ENCODE results near the gene TRAPPC12. TPM values are rescaled to one million over a fixed set of nuclear protein-coding genes. Genes with fewer than 3 reads are reported as not detected.
"Not testable (repeated sequence)": the region's sequence is repeated elsewhere in the genome, so short reads cannot be mapped to it uniquely, and the experiment has no call there.

The TRAPPC12 gene
- total and polyA plus RNA-seq, 4 donors = 47.6 to 163 (median 104) TPM

DNA sequence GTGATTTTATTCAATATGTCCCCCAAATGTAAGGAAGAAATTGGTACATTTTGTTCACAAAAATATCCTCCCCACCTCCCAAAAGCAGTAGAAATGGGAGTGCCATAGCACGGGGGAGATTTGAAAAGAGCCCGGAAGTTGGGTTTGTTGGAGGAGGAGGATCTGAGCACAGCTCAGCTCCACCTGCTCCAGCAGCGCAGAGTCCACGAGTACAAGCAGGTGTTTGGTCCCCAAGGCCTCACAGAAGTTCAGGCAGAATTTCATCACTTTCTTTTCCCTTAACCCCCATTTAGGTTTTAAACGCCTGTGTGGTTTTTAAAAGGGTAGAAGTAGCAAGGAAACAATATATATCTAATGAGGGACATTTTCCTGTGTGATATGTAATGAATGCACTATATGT, 56.0 kb downstream of the TRAPPC12 start:
- Histone ChIP-seq H3K4me3 (ENCODE audit: low read length in 2 of 2) (no peak overlapping the region), H3K4me1 (ENCODE audit: control insufficient read depth in 1 of 2, insufficient read depth in 2 of 2, low read length in 2 of 2) (no peaks in the 10 kb centered on the region), H3K27me3 (ENCODE audit: control insufficient read depth in 1 of 2, insufficient read depth in 2 of 2, low read length in 1 of 2) (no peaks in the 10 kb centered on the region), H3K27ac (ENCODE audit: low read depth in 1 of 2, low read length in 2 of 2) (no peak overlapping the region), H3K9me3 (ENCODE audit: control insufficient read depth, low read length) (no peaks in the 10 kb centered on the region), H3K36me3 (ENCODE audit: control insufficient read depth in 1 of 2, insufficient read depth in 2 of 2, low read length in 1 of 2) (peaks cover 0 to 4% of the 10 kb centered on the region in 2 donors)
- intact Hi-C loops (cut with DNase I) = no loop called here
- 84 to 86% methylated on average over 5 of the region's 5 CpGs for WGBS, 2 donors
- DNase-seq (no peak), ATAC-seq (ENCODE audit: low FRiP score) (no peak)

DNA sequence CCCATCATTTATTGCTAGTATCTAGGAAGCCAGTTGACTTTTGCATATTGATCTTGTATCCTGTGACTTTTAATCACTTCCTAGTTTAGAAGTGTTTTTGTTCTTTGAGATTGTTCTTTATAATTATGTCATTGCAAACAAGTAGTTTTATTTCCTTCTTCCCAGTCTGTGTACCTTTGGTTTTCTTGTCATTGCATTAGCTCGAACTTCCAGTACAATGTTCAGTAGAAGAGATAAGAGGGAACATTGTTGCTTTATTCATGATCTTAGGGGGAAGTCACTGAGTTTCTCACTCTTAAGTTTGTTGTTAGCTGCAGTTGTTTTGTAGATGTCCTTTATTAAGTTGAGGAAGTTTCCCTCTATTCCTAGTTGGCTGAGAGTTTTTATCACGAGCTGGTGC, 61.0 kb downstream of the TRAPPC12 start:
- Histone ChIP-seq H3K4me3 (ENCODE audit: low read length in 2 of 2) (no peak overlapping the region), H3K27me3 (ENCODE audit: control insufficient read depth in 1 of 2, insufficient read depth in 2 of 2, low read length in 1 of 2) (no peaks in the 10 kb centered on the region), H3K4me1 (ENCODE audit: control insufficient read depth in 1 of 2, insufficient read depth in 2 of 2, low read length in 2 of 2) (no peaks in the 10 kb centered on the region), H3K9me3 (ENCODE audit: control insufficient read depth, low read length) (no peaks in the 10 kb centered on the region), H3K36me3 (ENCODE audit: control insufficient read depth in 1 of 2, insufficient read depth in 2 of 2, low read length in 1 of 2) (peaks cover 0 to 2% of the 10 kb centered on the region in 2 donors), H3K27ac (ENCODE audit: low read depth in 1 of 2, low read length in 2 of 2) (no peak overlapping the region)
- DNase-seq = no peak
- ATAC-seq (ENCODE audit: low FRiP score) = no peak
- intact Hi-C loops (cut with DNase I) = no loop called here
- 56 to 58% methylated on average over 2 of the region's 2 CpGs for WGBS, 2 donors

GRCh38 chr2:3441465-3441864, 62.0 kb downstream of the TRAPPC12 start:
- H3K4me3 ChIP-seq (ENCODE audit: low read length in 2 of 2) = no peak overlapping the region
- DNase-seq (no peak), ATAC-seq (ENCODE audit: low FRiP score) (no peak)
- H3K9me3 ChIP-seq (ENCODE audit: control insufficient read depth, low read length) = no peaks in the 10 kb centered on the region
- no peaks in the 10 kb centered on the region for H3K4me1 ChIP-seq (ENCODE audit: control insufficient read depth in 1 of 2, insufficient read depth in 2 of 2, low read length in 2 of 2)
- H3K36me3 ChIP-seq (ENCODE audit: control insufficient read depth in 1 of 2, insufficient read depth in 2 of 2, low read length in 1 of 2) = peaks cover 0 to 2% of the 10 kb centered on the region in 2 donors
- no peaks in the 10 kb centered on the region for H3K27me3 ChIP-seq (ENCODE audit: control insufficient read depth in 1 of 2, insufficient read depth in 2 of 2, low read length in 1 of 2)
- intact Hi-C loops (cut with DNase I) = no loop called here
- no peak overlapping the region for H3K27ac ChIP-seq (ENCODE audit: low read depth in 1 of 2, low read length in 2 of 2)

GRCh38 chr2:3442185-3442584, 62.7 kb downstream of the TRAPPC12 start:
- Histone ChIP-seq H3K9me3 (ENCODE audit: control insufficient read depth, low read length) (no peaks in the 10 kb centered on the region), H3K4me3 (ENCODE audit: low read length in 2 of 2) (no peak overlapping the region), H3K27ac (ENCODE audit: low read depth in 1 of 2, low read length in 2 of 2) (no peak overlapping the region), H3K36me3 (ENCODE audit: control insufficient read depth in 1 of 2, insufficient read depth in 2 of 2, low read length in 1 of 2) (peaks cover 0 to 2% of the 10 kb centered on the region in 2 donors), H3K4me1 (ENCODE audit: control insufficient read depth in 1 of 2, insufficient read depth in 2 of 2, low read length in 2 of 2) (no peaks in the 10 kb centered on the region), H3K27me3 (ENCODE audit: control insufficient read depth in 1 of 2, insufficient read depth in 2 of 2, low read length in 1 of 2) (no peaks in the 10 kb centered on the region)
- no peak for DNase-seq
- intact Hi-C loops (cut with DNase I) = no loop called here
- ATAC-seq (ENCODE audit: low FRiP score) = no peak
- WGBS, 2 donors = 78 to 85% methylated on average over 6 of the region's 6 CpGs

GRCh38 chr2:3443083-3443482, 63.6 kb downstream of the TRAPPC12 start:
- H3K36me3 ChIP-seq (ENCODE audit: control insufficient read depth in 1 of 2, insufficient read depth in 2 of 2, low read length in 1 of 2) = peaks cover 0 to 2% of the 10 kb centered on the region in 2 donors
- H3K27me3 ChIP-seq (ENCODE audit: control insufficient read depth in 1 of 2, insufficient read depth in 2 of 2, low read length in 1 of 2) = no peaks in the 10 kb centered on the region
- ATAC-seq (ENCODE audit: low FRiP score) (no peak), DNase-seq (no peak)
- no peak overlapping the region for H3K4me3 ChIP-seq (ENCODE audit: low read length in 2 of 2)
- 94 to 96% methylated on average over 11 of the region's 11 CpGs for WGBS, 2 donors
- no peak overlapping the region for H3K27ac ChIP-seq (ENCODE audit: low read depth in 1 of 2, low read length in 2 of 2)
- H3K4me1 ChIP-seq (ENCODE audit: control insufficient read depth in 1 of 2, insufficient read depth in 2 of 2, low read length in 2 of 2) = no peaks in the 10 kb centered on the region
- no peaks in the 10 kb centered on the region for H3K9me3 ChIP-seq (ENCODE audit: control insufficient read depth, low read length)
- intact Hi-C loops (cut with DNase I) = no loop called here

DNA sequence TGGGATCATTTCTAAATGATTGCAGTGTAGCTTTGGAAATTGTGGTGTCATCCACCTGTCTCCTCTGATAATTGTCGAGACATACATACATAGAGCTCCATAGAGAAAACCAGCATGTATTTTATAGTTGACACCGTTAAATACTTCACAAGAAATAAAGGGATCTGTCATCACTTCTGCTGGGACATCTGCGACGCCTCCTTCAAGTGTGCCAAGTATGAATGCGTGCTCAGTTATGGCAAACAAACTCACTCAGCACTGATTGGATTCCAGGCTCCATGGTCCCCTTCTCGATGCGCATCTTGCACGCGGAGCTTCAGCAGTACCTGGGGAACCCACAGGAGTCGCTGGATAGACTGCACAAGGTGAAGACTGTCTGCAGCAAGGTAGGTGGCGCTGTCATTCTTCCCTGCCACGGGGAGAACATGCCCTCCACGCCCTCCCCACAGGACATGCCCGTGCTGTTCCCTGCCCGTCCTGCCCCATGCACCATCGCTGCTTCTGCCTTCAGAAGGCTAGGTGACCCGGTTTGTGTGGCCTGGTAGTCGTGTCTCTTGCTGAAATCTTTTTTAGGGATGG, 64.1 kb downstream of the TRAPPC12 start:
- no peaks in the 10 kb centered on the region for H3K27me3 ChIP-seq (ENCODE audit: control insufficient read depth in 1 of 2, insufficient read depth in 2 of 2, low read length in 1 of 2)
- H3K4me3 ChIP-seq (ENCODE audit: low read length in 2 of 2) = no peak overlapping the region
- H3K36me3 ChIP-seq (ENCODE audit: control insufficient read depth in 1 of 2, insufficient read depth in 2 of 2, low read length in 1 of 2) = peaks cover 0 to 2% of the 10 kb centered on the region in 2 donors
- WGBS, 2 donors = 89 to 90% methylated on average over 18 of the region's 18 CpGs
- H3K4me1 ChIP-seq (ENCODE audit: control insufficient read depth in 1 of 2, insufficient read depth in 2 of 2, low read length in 2 of 2) = no peaks in the 10 kb centered on the region
- intact Hi-C loops (cut with DNase I) = no loop called here
- no peak for ATAC-seq (ENCODE audit: low FRiP score)
- H3K9me3 ChIP-seq (ENCODE audit: control insufficient read depth, low read length) = no peaks in the 10 kb centered on the region
- H3K27ac ChIP-seq (ENCODE audit: low read depth in 1 of 2, low read length in 2 of 2) = no peak overlapping the region
- no peak for DNase-seq

GRCh38 chr2:3445891-3446290, 66.4 kb downstream of the TRAPPC12 start:
- no peak for DNase-seq
- Histone ChIP-seq H3K4me1 (ENCODE audit: control insufficient read depth in 1 of 2, insufficient read depth in 2 of 2, low read length in 2 of 2) (no peaks in the 10 kb centered on the region), H3K27me3 (ENCODE audit: control insufficient read depth in 1 of 2, insufficient read depth in 2 of 2, low read length in 1 of 2) (no peaks in the 10 kb centered on the region), H3K9me3 (ENCODE audit: control insufficient read depth, low read length) (no peaks in the 10 kb centered on the region), H3K27ac (ENCODE audit: low read depth in 1 of 2, low read length in 2 of 2) (no peak overlapping the region), H3K36me3 (ENCODE audit: control insufficient read depth in 1 of 2, insufficient read depth in 2 of 2, low read length in 1 of 2) (peaks cover 0 to 2% of the 10 kb centered on the region in 2 donors), H3K4me3 (ENCODE audit: low read length in 2 of 2) (no peak overlapping the region)
- 92% methylated on average over 11 of the region's 11 CpGs for WGBS, 2 donors
- intact Hi-C loops (cut with DNase I) = no loop called here
- no peak for ATAC-seq (ENCODE audit: low FRiP score)

DNA sequence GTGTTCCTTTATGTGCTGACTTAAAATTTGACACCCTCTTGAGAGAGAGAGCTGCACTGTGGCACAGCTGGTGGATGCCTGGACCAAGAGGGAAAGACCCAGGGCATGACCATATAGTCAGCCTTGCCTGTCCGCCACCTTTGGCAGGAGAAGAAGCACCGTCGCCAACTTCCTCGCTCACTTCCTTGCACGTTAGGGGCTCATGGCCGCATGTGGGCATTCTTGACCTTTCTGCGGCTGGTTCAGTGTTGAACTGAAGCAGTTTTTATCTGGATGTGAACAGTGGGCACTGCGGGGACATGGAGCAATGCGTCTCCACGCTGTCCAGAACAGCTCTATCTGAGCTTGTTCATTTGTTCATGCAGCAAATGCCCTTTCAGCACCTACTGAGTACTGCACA, 66.9 kb downstream of the TRAPPC12 start:
- Histone ChIP-seq H3K36me3 (ENCODE audit: control insufficient read depth in 1 of 2, insufficient read depth in 2 of 2, low read length in 1 of 2) (peaks cover 0 to 2% of the 10 kb centered on the region in 2 donors), H3K4me1 (ENCODE audit: control insufficient read depth in 1 of 2, insufficient read depth in 2 of 2, low read length in 2 of 2) (no peaks in the 10 kb centered on the region), H3K4me3 (ENCODE audit: low read length in 2 of 2) (no peak overlapping the region), H3K9me3 (ENCODE audit: control insufficient read depth, low read length) (no peaks in the 10 kb centered on the region), H3K27me3 (ENCODE audit: control insufficient read depth in 1 of 2, insufficient read depth in 2 of 2, low read length in 1 of 2) (no peaks in the 10 kb centered on the region), H3K27ac (ENCODE audit: low read depth in 1 of 2, low read length in 2 of 2) (no peak overlapping the region)
- WGBS, 2 donors = 96% methylated on average over 10 of the region's 10 CpGs
- DNase-seq (no peak), ATAC-seq (ENCODE audit: low FRiP score) (no peak)
- intact Hi-C loops (cut with DNase I) = no loop called here

DNA sequence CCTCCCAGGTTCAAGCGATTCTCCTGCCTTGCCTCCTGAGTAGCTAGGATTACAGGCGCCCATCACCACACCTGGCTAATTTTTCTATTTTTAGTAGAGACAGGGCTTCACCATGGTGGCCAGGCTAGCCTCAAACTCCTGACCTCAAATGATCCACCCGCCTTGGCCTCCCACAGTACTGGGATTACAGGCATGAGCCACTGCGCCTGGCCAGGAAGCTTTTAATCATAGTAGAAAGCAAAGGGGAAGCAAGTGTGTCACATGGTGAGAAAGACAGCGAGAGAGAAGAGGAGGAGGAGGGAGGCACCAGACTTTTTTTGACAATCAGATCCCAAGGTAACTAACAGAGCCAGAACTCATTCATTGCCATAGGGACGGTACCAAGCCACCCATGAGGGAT, 67.7 kb downstream of the TRAPPC12 start:
- intact Hi-C loops (cut with DNase I); H3K36me3 ChIP-seq (ENCODE audit: control insufficient read depth in 1 of 2, insufficient read depth in 2 of 2, low read length in 1 of 2): not testable (repeated sequence)

More for the DNA sequence above, 67.7 kb downstream of the TRAPPC12 start:
- DNase-seq; H3K9me3 ChIP-seq (ENCODE audit: control insufficient read depth, low read length); ATAC-seq (ENCODE audit: low FRiP score); H3K27me3 ChIP-seq (ENCODE audit: control insufficient read depth in 1 of 2, insufficient read depth in 2 of 2, low read length in 1 of 2); H3K4me3 ChIP-seq (ENCODE audit: low read length in 2 of 2); H3K4me1 ChIP-seq (ENCODE audit: control insufficient read depth in 1 of 2, insufficient read depth in 2 of 2, low read length in 2 of 2); H3K27ac ChIP-seq (ENCODE audit: low read depth in 1 of 2, low read length in 2 of 2): not testable (repeated sequence)
- 97% methylated on average over 6 of the region's 6 CpGs for WGBS, 2 donors

All from aorta (tissue), 5 donors.